MCF 10A (cell line): Measurements from ENCODE around the gene CCDC88C. TPM values are rescaled to one million over a fixed set of nuclear protein-coding genes. Genes with fewer than 3 reads are reported as not detected.
A peak's percentile ranks its signal among the peaks of the same experiment; 100 is the strongest.

Source experiments
- BruUV-seq: library from RNA; stranded (reverse); fragments of 400-500 nt; replicated peaks from 2 replicates; lab custom pipeline; 2021; lab: Mats Ljungman, UMichigan
- CTCF ChIA-PET: fragments of 300-600 bp; sonication (Branson Sonifier 250); formaldehyde crosslinking; extraction: SDS; loops from one replicate; lab custom pipeline; 2021; ENCODE audit warnings: antibody characterized with exemption, inconsistent platforms; lab: Yijun Ruan, JAX
- POLR2A ChIA-PET: fragments of 300-600, 350-650 bp; sonication (Branson Sonifier 250); formaldehyde crosslinking; extraction: SDS; loops from one replicate; lab custom pipeline; 2020; ENCODE audit warnings: antibody characterized with exemption, inconsistent platforms; lab: Yijun Ruan, JAX
- DNase-seq: peaks from one replicate; pipeline ENCODE4 v3.0.0-alpha.2; 2018; ENCODE audit not compliant: unreplicated experiment
- H3K27ac Mint-ChIP-seq: one replicate; pipeline ENCODE4 v1.8.0; 2022; ENCODE audit warnings: mild to moderate bottlenecking, low read depth, mixed read lengths; ENCODE audit not compliant: unreplicated experiment
- H3K27me3 Mint-ChIP-seq: one replicate; pipeline ENCODE4 v1.8.0; 2022; ENCODE audit warnings: mixed read lengths; ENCODE audit not compliant: insufficient read depth, unreplicated experiment
- H3K36me3 Mint-ChIP-seq: one replicate; pipeline ENCODE4 v1.8.0; 2022; ENCODE audit warnings: mild to moderate bottlenecking, moderate library complexity, mixed read lengths; ENCODE audit not compliant: insufficient read depth, unreplicated experiment
- H3K4me1 Mint-ChIP-seq: one replicate; pipeline ENCODE4 v1.8.0; 2022; ENCODE audit warnings: mixed read lengths; ENCODE audit not compliant: insufficient read depth, unreplicated experiment
- H3K4me3 Mint-ChIP-seq: one replicate; pipeline ENCODE4 v1.8.0; 2022; ENCODE audit warnings: mild to moderate bottlenecking, moderate library complexity, mixed read lengths; ENCODE audit not compliant: unreplicated experiment
- H3K9me3 Mint-ChIP-seq: one replicate; pipeline ENCODE4 v1.8.0; 2022; ENCODE audit warnings: mixed read lengths; ENCODE audit not compliant: unreplicated experiment
- CTCF ChIP-seq: fragments of 200-600 bp; IDR thresholded peaks from one replicate; pipeline ENCODE4 v1.8.0; 2022; ENCODE audit warnings: antibody characterized with exemption, mild to moderate bottlenecking; ENCODE audit not compliant: unreplicated experiment
- intact Hi-C: fragments of 100-400 bp; cut with micrococcal nuclease; formaldehyde crosslinking; loops from 2 replicates; pipeline ENCODE4 v1.14.1; 2022
- total RNA-seq: library from RNA; stranded (reverse); gene quantifications from 2 replicates; pipeline ENCODE4 v1.2.3, GENCODE V29; 2022

CCDC88C gene
- total RNA-seq, 1 experiment from 2014 or later = 19.7 TPM

- TF ChIP-seq CTCF = no peak
- Mint-ChIP-seq H3K9me3 (no peaks in the 10 kb centered on the region), H3K4me3 (no peak overlapping the region), H3K27ac (no peak overlapping the region), H3K36me3 (peaks cover 6% of the 10 kb centered on the region), H3K4me1 (peaks cover 28% of the 10 kb centered on the region), H3K27me3 (no peaks in the 10 kb centered on the region)
- no TSS peak for BruUV-seq
- intact Hi-C loops = no loop called here
- POLR2A ChIA-PET = interaction anchor here (1.1 kb wide), 1 partner anchor 9 kb away, joined by 3 read pairs; no protein-coding TSS in a partner anchor
- DNase-seq = no peak
- CTCF ChIA-PET = interaction anchor here (0.6 kb wide), 1 partner anchor 28 kb away, joined by 4 read pairs; no protein-coding TSS in a partner anchor
These were observed 35.6 kb downstream of the CCDC88C start for GRCh38 chr14:91381801-91382670.

- Mint-ChIP-seq H3K36me3 (peaks cover 6% of the 10 kb centered on the region), H3K4me3 (no peak overlapping the region), H3K27me3 (no peaks in the 10 kb centered on the region), H3K9me3 (no peaks in the 10 kb centered on the region), H3K4me1 (peaks cover 28% of the 10 kb centered on the region), H3K27ac (no peak overlapping the region)
- no peak for TF ChIP-seq CTCF
- intact Hi-C loops = no loop called here
- CTCF ChIA-PET = interaction anchor here (0.7 kb wide), 2 partner anchors 32 to 56 kb away, joined by 3 read pairs; no protein-coding TSS in a partner anchor
- POLR2A ChIA-PET = no interaction called here
- peak; percentile 46 for DNase-seq
- BruUV-seq = no TSS peak
These were observed 36.8 kb downstream of the CCDC88C start for GRCh38 chr14:91380610-91381371.

- DNase-seq = no peak
These were observed 37.5 kb downstream of the CCDC88C start for GRCh38 chr14:91380123-91380522.

More at GRCh38 chr14:91380123-91380522, 37.5 kb downstream of the CCDC88C start:
- no peaks in the 10 kb centered on the region for H3K27me3 Mint-ChIP-seq
- no peak overlapping the region for H3K27ac Mint-ChIP-seq
- peaks cover 28% of the 10 kb centered on the region for H3K4me1 Mint-ChIP-seq
- ChIA-PET CTCF (interaction anchor here (0.7 kb wide), 1 partner anchor 33 kb away, joined by 3 read pairs; no protein-coding TSS in a partner anchor), POLR2A (interaction anchor here (1.6 kb wide), 1 partner anchor 10 kb away, joined by 6 read pairs; no protein-coding TSS in a partner anchor)
- H3K36me3 Mint-ChIP-seq = peaks cover 6% of the 10 kb centered on the region
- no peaks in the 10 kb centered on the region for H3K9me3 Mint-ChIP-seq
- intact Hi-C loops = no loop called here
- no TSS peak for BruUV-seq
- no peak overlapping the region for H3K4me3 Mint-ChIP-seq
- TF ChIP-seq CTCF = no peak
